ENCODE data around the gene CPNE5. TPM values are rescaled to one million over a fixed set of nuclear protein-coding genes. Genes with fewer than 3 reads are reported as not detected.

Gene CPNE5
- total and polyA plus RNA-seq, 9 of the 15 experiments (the other 6 are each of a cell fraction or from before 2014, with no cell fraction given) = 0.14 to 1.0 (median 0.46) TPM; not detected in 2

GRCh38 chr6:36765594-36766398 lies 73.4 kb downstream of the CPNE5 start:
- peak; percentile 97 for ATAC-seq
- peaks cover 20 to 33% of the 10 kb centered on the region in 2 experiments; a peak in 4 of 5 replicates for H3K27me3 ChIP-seq (ENCODE audit: control insufficient read depth in 2 of 2, insufficient read depth in 2 of 2, low read length in 2 of 2)
- 0 out of 2 replicates have a peak, but pooled peaks cover 5% of the 10 kb centered on the region for H4K20me1 ChIP-seq (replicated peaks; ENCODE audit: control insufficient read depth, insufficient read depth, low read length)
- intact Hi-C loops (cut with micrococcal nuclease) = loop anchor here (1.0 to 10.0 kb wide), 5 partner anchors 86 to 539 kb away; no protein-coding TSS in a partner anchor
- ChIA-PET CTCF (ENCODE audit: low intra/inter-chr PET ratio) (interaction anchor here (0.6 to 5.2 kb wide), 12 partner anchors 16 to 926 kb away, joined by 3 to 108 read pairs (median 4); partner anchors contain the start of gene C6orf89), POLR2A (interaction anchor here (0.6 to 2.1 kb wide), 10 partner anchors 13 to 1422 kb away, joined by 3 to 9 read pairs (median 4); no protein-coding TSS in a partner anchor)
- BruUV-seq (replicated peaks) = no TSS peak
- no peak overlapping the region for H3K9ac ChIP-seq (ENCODE audit: insufficient read depth in 1 of 2, low read depth in 2 of 2, low read length in 2 of 2)
- H3K9me1 ChIP-seq (ENCODE audit: control insufficient read depth, insufficient read depth, low read length) = no peaks in the 10 kb centered on the region
- in situ Hi-C loops (cut with MboI) = loop anchor here (5.0 kb wide), 2 partner anchors 87 to 442 kb away; no protein-coding TSS in a partner anchor
- no peak overlapping the region for H3K4me2 ChIP-seq (ENCODE audit: insufficient read depth, low read length)
- H2AFZ ChIP-seq (ENCODE audit: low read depth, low read length) = no peak overlapping the region
- H3K4me3 ChIP-seq = no peak overlapping the region
- peak; percentile 98 for FAIRE-seq
- H3K4me1 ChIP-seq (replicated peaks in 1 of 2; ENCODE audit: control insufficient read depth in 2 of 2, insufficient read depth in 2 of 2, low read length in 2 of 2) = peaks cover 15 to 19% of the 10 kb centered on the region in 2 experiments; a peak in 3 of 5 replicates
- H3K9me3 ChIP-seq (replicated peaks; ENCODE audit: control insufficient read depth, insufficient read depth, low read depth, low read length) = no peaks in the 10 kb centered on the region
- WGBS (ENCODE audit: insufficient coverage, low coverage, missing lambda C conversion rate) = 25% methylated on average over 16 of the region's 17 CpGs
- H3K79me2 ChIP-seq (ENCODE audit: control insufficient read depth, insufficient read depth, low read length) = no peaks in the 10 kb centered on the region
- peak; percentile 88 to 92 (median 91) for DNase-seq (ENCODE audit: extremely low read depth in 1 of 4, low spot score in 3 of 4)
- no peaks in the 10 kb centered on the region for H3K36me3 ChIP-seq (ENCODE audit: control insufficient read depth, insufficient read depth, low read length)
- H3K27ac ChIP-seq (ENCODE audit: extremely low read depth, low read depth, low read length) = no peak overlapping the region
- TF ChIP-seq SMAD4 (CRISPR knock-in tag; conservative IDR thresholded peaks at IDR 0.05) (no peak), TFAM (CRISPR knock-in tag; conservative IDR thresholded peaks at IDR 0.05) (no peak), SMAD1 (IDR thresholded peaks at IDR 0.05; ENCODE audit: low read depth, low read length, partially characterized antibody) (no peak), ARID4B (CRISPR knock-in tag; IDR thresholded peaks at IDR 0.05) (peak; percentile 44; the same call in 1 of the 2 replicates), ZNF449 (CRISPR knock-in tag; IDR thresholded peaks at IDR 0.05) (no peak), THRA (IDR thresholded peaks at IDR 0.05) (no peak), ZNF212 (CRISPR knock-in tag; IDR thresholded peaks at IDR 0.05) (no peak), RBFOX2 (IDR thresholded peaks at IDR 0.05; ENCODE audit: low read depth, low read length) (no peak), ZNF239 (CRISPR knock-in tag; IDR thresholded peaks at IDR 0.05) (no peak), XRCC5 (IDR thresholded peaks at IDR 0.05; ENCODE audit: low read depth, low read length) (0 out of 2 replicates have a peak, but pooled peaks have one; percentile 35), TAL1 (IDR thresholded peaks at IDR 0.05) (no peak), TEAD1 (CRISPR knock-in tag; IDR thresholded peaks at IDR 0.05) (0 out of 4 replicates have a peak, but pooled peaks of 1 of the 2 experiments have one; percentile 65), ETV5 (CRISPR knock-in tag; IDR thresholded peaks at IDR 0.05; ENCODE audit: low read depth) (0 out of 2 replicates have a peak, but pooled peaks have one; percentile 42)
